ENCODE data around the gene FAM83G.
"Not testable (repeated sequence)": the region's sequence is repeated elsewhere in the genome, so short reads cannot be mapped to it uniquely, and the experiment has no call there.

Gene FAM83G, protein sequence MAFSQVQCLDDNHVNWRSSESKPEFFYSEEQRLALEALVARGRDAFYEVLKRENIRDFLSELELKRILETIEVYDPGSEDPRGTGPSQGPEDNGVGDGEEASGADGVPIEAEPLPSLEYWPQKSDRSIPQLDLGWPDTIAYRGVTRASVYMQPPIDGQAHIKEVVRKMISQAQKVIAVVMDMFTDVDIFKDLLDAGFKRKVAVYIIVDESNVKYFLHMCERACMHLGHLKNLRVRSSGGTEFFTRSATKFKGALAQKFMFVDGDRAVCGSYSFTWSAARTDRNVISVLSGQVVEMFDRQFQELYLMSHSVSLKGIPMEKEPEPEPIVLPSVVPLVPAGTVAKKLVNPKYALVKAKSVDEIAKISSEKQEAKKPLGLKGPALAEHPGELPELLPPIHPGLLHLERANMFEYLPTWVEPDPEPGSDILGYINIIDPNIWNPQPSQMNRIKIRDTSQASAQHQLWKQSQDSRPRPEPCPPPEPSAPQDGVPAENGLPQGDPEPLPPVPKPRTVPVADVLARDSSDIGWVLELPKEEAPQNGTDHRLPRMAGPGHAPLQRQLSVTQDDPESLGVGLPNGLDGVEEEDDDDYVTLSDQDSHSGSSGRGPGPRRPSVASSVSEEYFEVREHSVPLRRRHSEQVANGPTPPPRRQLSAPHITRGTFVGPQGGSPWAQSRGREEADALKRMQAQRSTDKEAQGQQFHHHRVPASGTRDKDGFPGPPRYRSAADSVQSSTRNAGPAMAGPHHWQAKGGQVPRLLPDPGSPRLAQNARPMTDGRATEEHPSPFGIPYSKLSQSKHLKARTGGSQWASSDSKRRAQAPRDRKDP

DNA sequence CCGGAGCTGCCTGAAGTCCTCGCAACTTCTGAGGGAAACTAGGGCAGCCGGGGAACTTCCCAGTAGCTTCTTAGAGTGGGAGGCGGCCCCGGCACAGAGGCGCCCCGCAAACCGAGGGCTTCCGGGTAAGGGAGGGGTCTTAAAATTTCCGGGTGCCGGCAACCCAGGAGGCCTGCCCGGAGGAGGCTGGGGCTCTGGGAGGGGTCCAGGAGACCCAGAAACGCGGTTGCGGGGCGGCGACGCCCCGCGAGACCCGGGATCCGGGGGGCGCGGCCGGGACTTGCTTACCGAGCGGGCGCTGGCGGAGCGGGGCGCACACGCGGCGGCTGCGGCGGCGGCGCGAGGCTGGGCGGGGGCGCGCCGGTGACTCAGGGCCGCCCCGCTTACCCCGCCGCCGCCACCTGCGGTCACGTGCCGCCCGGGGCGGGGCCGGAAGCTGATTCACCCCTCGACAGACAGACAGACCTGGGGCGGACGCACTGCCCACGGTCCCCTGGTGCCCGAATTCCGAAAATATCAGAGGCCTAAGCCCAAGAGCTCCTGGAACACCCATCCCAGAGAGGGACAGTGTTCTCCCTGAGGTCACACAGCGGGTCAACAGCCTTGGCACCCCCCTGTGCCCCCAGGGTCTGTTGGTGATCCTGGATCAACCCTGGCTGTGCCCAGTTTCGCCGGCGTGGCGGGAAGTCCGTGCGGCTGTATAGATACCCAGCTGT, at the start of gene FAM83G:
Gene FAM83G (minus strand): TSS at position 344 of the 716 bp plus-strand sequence. CDS start 723 bp downstream, outside the sequence.
- peak within 1 kb of the TSS; percentile 73 for H3K9ac ChIP-seq (ENCODE audit: insufficient read length)
- no peak within 1 kb of the TSS for H3K27ac ChIP-seq
- peak within 1 kb of the TSS; percentile 78 for H3K4me3 ChIP-seq
- no peak for DNase-seq (ENCODE audit: low read depth, low spot score)
- TF ChIP-seq EZH2 (IDR thresholded peaks at IDR 0.05) (no peak), FOXP2 (optimal IDR thresholded peaks at IDR 0.05; ENCODE audit: control extremely low read depth, extremely low read length, insufficient read depth) (no peak), POLR2AphosphoS5 (IDR thresholded peaks at IDR 0.05; ENCODE audit: borderline replicate concordance, low read depth, low read length) (no peak)
- H3K9me3 ChIP-seq (ENCODE audit: low read depth, low read length), result no peaks in the 10 kb centered on the region
- no peaks in the 10 kb centered on the region for H3K36me3 ChIP-seq (ENCODE audit: insufficient read depth, low read length)

GRCh38 chr17:19048826-19049225, 44.3 kb upstream of the FAM83G start:
- not testable (repeated sequence) for H3K9ac ChIP-seq (ENCODE audit: insufficient read length); DNase-seq (ENCODE audit: low read depth, low spot score); H3K9me3 ChIP-seq (ENCODE audit: low read depth, low read length); H3K4me3 ChIP-seq; H3K36me3 ChIP-seq (ENCODE audit: insufficient read depth, low read length); H3K27ac ChIP-seq

- H3K9me3 ChIP-seq (ENCODE audit: low read depth, low read length); DNase-seq (ENCODE audit: low read depth, low spot score); H3K4me3 ChIP-seq; H3K27ac ChIP-seq; H3K36me3 ChIP-seq (ENCODE audit: insufficient read depth, low read length); H3K9ac ChIP-seq (ENCODE audit: insufficient read length): not testable (repeated sequence)
Observed at GRCh38 chr17:19047510-19047909, 42.9 kb upstream of the FAM83G start.

GRCh38 chr17:19046782-19047375, 42.3 kb upstream of the FAM83G start, which contains the start of gene GRAP:
Gene GRAP, minus strand, starts transcription at chr17:19046957. Its CDS starts 31 bp downstream, at chr17:19046926.
- not testable (repeated sequence) for H3K36me3 ChIP-seq (ENCODE audit: insufficient read depth, low read length); H3K9me3 ChIP-seq (ENCODE audit: low read depth, low read length); H3K4me3 ChIP-seq; H3K9ac ChIP-seq (ENCODE audit: insufficient read length); H3K27ac ChIP-seq; DNase-seq (ENCODE audit: low read depth, low spot score)

DNA sequence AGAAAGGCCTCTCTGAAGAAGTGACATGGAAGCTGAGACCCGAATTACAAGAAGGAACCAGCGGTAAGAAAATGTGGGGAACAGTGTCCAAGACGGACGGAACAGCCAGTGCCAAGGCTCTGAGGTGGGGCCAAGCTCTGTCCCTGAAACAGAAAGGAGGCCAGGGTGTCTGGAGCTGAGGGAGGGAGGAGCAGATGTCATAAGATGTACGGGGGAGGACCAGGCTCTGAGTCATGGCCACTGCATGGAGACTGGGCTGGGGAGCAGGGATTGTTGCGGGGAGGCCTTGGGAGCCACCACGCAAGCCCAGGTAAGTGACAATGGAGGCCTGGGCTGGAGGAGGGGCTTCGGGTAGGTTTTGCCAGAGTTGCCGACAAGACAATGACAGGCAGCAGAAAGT, 40.1 kb upstream of the FAM83G start:
- H3K4me3 ChIP-seq; DNase-seq (ENCODE audit: low read depth, low spot score); H3K36me3 ChIP-seq (ENCODE audit: insufficient read depth, low read length); H3K9ac ChIP-seq (ENCODE audit: insufficient read length); H3K27ac ChIP-seq; H3K9me3 ChIP-seq (ENCODE audit: low read depth, low read length): not testable (repeated sequence)

GRCh38 chr17:19043032-19043431, 38.5 kb upstream of the FAM83G start:
- not testable (repeated sequence) for H3K27ac ChIP-seq; H3K9ac ChIP-seq (ENCODE audit: insufficient read length); H3K36me3 ChIP-seq (ENCODE audit: insufficient read depth, low read length); H3K4me3 ChIP-seq; H3K9me3 ChIP-seq (ENCODE audit: low read depth, low read length); DNase-seq (ENCODE audit: low read depth, low spot score)

DNA sequence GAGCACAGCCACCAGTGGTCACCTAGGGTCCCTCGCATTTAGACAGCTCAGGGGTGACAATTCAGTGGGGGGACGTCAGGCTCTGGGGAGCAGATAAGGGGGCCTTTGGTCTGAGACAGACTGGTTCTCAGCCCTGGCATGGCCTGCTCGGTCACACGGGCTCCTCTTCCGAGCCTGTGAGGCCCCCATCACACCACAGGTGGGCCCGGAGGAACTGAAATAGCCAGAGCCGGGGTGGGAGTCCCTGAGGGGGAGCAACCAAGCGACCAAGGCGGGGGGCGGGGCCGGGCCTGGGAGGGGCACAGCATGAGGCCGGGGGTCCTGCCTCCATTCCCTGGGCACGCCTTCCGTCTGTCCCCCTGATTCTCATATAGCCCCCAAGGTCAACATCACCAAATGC, 37.8 kb upstream of the FAM83G start:
- H3K9me3 ChIP-seq (ENCODE audit: low read depth, low read length); H3K9ac ChIP-seq (ENCODE audit: insufficient read length); DNase-seq (ENCODE audit: low read depth, low spot score); H3K36me3 ChIP-seq (ENCODE audit: insufficient read depth, low read length); H3K27ac ChIP-seq; H3K4me3 ChIP-seq: not testable (repeated sequence)

DNA sequence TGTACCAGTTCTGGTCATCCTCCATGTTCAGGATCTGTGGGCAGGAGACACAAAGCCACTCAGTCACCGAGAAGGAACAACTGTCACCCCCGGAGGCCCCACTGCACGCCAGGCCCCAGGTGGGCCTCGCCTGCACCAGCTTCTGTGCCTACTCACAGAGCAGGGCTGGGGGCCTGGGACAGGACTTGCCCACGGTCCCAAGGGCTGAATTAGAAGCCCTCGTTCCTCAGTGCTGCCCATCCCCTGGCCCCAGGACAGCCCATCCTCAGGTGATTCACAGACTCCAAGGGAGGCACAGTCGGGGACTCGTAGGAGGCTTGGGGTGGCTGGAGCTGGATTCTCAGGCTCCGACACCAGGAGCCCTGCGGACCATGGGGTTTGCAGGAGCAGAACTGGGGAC, 37.3 kb upstream of the FAM83G start:
- H3K36me3 ChIP-seq (ENCODE audit: insufficient read depth, low read length); DNase-seq (ENCODE audit: low read depth, low spot score); H3K9ac ChIP-seq (ENCODE audit: insufficient read length); H3K27ac ChIP-seq; H3K4me3 ChIP-seq; H3K9me3 ChIP-seq (ENCODE audit: low read depth, low read length): not testable (repeated sequence)

GRCh38 chr17:19040350-19040749, 35.8 kb upstream of the FAM83G start:
- H3K27ac ChIP-seq; H3K9ac ChIP-seq (ENCODE audit: insufficient read length); H3K9me3 ChIP-seq (ENCODE audit: low read depth, low read length); DNase-seq (ENCODE audit: low read depth, low spot score); H3K36me3 ChIP-seq (ENCODE audit: insufficient read depth, low read length); H3K4me3 ChIP-seq: not testable (repeated sequence)

- not testable (repeated sequence) for H3K9me3 ChIP-seq (ENCODE audit: low read depth, low read length); H3K27ac ChIP-seq; H3K4me3 ChIP-seq; H3K9ac ChIP-seq (ENCODE audit: insufficient read length); DNase-seq (ENCODE audit: low read depth, low spot score); H3K36me3 ChIP-seq (ENCODE audit: insufficient read depth, low read length)
Observed at GRCh38 chr17:19038730-19039129, 34.2 kb upstream of the FAM83G start.

GRCh38 chr17:19038007-19038406, 33.4 kb upstream of the FAM83G start:
- not testable (repeated sequence) for H3K27ac ChIP-seq; H3K4me3 ChIP-seq; H3K9me3 ChIP-seq (ENCODE audit: low read depth, low read length); H3K36me3 ChIP-seq (ENCODE audit: insufficient read depth, low read length); H3K9ac ChIP-seq (ENCODE audit: insufficient read length); DNase-seq (ENCODE audit: low read depth, low spot score)

DNA sequence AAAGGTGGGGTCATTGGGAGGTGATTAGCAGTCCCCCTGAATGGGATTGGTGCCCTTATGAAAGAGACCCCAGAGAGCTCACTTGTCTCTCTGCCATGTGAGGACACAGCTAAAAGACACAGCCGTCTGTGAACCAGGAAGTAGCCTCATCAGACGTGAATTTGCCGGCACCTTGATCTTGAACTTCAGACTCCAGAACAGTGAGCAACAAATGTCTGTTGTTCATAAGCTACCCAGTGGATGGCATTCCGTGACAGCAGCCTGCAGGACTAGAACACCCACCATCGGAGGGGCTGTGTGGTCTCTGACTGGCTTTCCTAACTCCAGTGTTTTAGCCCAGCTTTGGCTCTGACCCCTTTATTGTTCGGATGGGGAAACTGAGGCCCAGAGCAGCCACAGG, 33.0 kb upstream of the FAM83G start:
- not testable (repeated sequence) for DNase-seq (ENCODE audit: low read depth, low spot score); H3K27ac ChIP-seq; H3K9ac ChIP-seq (ENCODE audit: insufficient read length)

GRCh38 chr17:19036186-19036585, 31.6 kb upstream of the FAM83G start:
- H3K36me3 ChIP-seq (ENCODE audit: insufficient read depth, low read length); H3K4me3 ChIP-seq; H3K9ac ChIP-seq (ENCODE audit: insufficient read length); DNase-seq (ENCODE audit: low read depth, low spot score); H3K27ac ChIP-seq; H3K9me3 ChIP-seq (ENCODE audit: low read depth, low read length): not testable (repeated sequence)

More for the DNA sequence above, 33.0 kb upstream of the FAM83G start:
- not testable (repeated sequence) for H3K36me3 ChIP-seq (ENCODE audit: insufficient read depth, low read length); H3K4me3 ChIP-seq; H3K9me3 ChIP-seq (ENCODE audit: low read depth, low read length)
